Limb (tissue), 2 donors: ENCODE measurements around the gene NADK2.
"Not testable (repeated sequence)": the region's sequence is repeated elsewhere in the genome, so short reads cannot be mapped to it uniquely, and the experiment has no call there.

Experiments
- DNase-seq, 2 donors: peaks; one replicate each; pipeline ENCODE4 v3.0.0-alpha.2; 2016; ENCODE audit errors: extremely low spot score in 2 of 2

NADK2 gene

GRCh38 chr5:36241631-36242533 is at the start of gene NADK2:
TSS of gene NADK2 (minus strand) at chr5:36241925. CDS start at chr5:36241798, 127 bp downstream.
- DNase-seq = peak; percentile 98

GRCh38 chr5:36285837-36286615 is 44.3 kb upstream of the NADK2 start:
- DNase-seq = no peak

- not testable (repeated sequence) for DNase-seq
Measured at GRCh38 chr5:36283775-36284174, 42.0 kb upstream of the NADK2 start.

- no peak for DNase-seq
Measured at GRCh38 chr5:36281626-36282025, 39.9 kb upstream of the NADK2 start.

GRCh38 chr5:36279054-36279698 is 37.5 kb upstream of the NADK2 start:
- no peak for DNase-seq

- no peak for DNase-seq
Measured at GRCh38 chr5:36277521-36278176, 35.9 kb upstream of the NADK2 start.

- no peak for DNase-seq
Measured at GRCh38 chr5:36276864-36277263, 35.1 kb upstream of the NADK2 start.

- DNase-seq = no peak
Measured at GRCh38 chr5:36273809-36274526, 32.2 kb upstream of the NADK2 start.

- DNase-seq = no peak
Measured at GRCh38 chr5:36272136-36272690, 30.5 kb upstream of the NADK2 start.

- no peak for DNase-seq
Measured at GRCh38 chr5:36270876-36271575, 29.3 kb upstream of the NADK2 start.

GRCh38 chr5:36270175-36270574 is 28.4 kb upstream of the NADK2 start:
- no peak for DNase-seq

- no peak for DNase-seq
Measured at GRCh38 chr5:36269478-36269877, 27.8 kb upstream of the NADK2 start.

- DNase-seq = no peak
Measured at GRCh38 chr5:36267905-36268304, 26.2 kb upstream of the NADK2 start.

GRCh38 chr5:36264202-36264760 is 22.6 kb upstream of the NADK2 start:
- no peak for DNase-seq

GRCh38 chr5:36261186-36261585 is 19.5 kb upstream of the NADK2 start:
- DNase-seq = no peak

- no peak for DNase-seq
Measured at GRCh38 chr5:36253575-36253974, 11.8 kb upstream of the NADK2 start.

- DNase-seq = no peak
Measured at GRCh38 chr5:36252722-36253365, 11.1 kb upstream of the NADK2 start.

- DNase-seq = no peak
Measured at GRCh38 chr5:36251218-36251617, 9.5 kb upstream of the NADK2 start.

GRCh38 chr5:36250427-36250826 is 8.7 kb upstream of the NADK2 start:
- DNase-seq = no peak
